Motor neuron (in vitro differentiated cells): Measurements from ENCODE around the gene PMPCB. TPM values are rescaled to one million over a fixed set of nuclear protein-coding genes. Genes with fewer than 3 reads are reported as not detected.
A peak's percentile ranks its signal among the peaks of the same experiment; 100 is the strongest.
"Not testable (repeated sequence)": the region's sequence is repeated elsewhere in the genome, so short reads cannot be mapped to it uniquely, and the experiment has no call there.

ENCODE experiments used
- ATAC-seq, 8 experiments: fragments of 200-7000 bp; cut with Tn5 transposase; replicated peaks in 6 of 8; 2 replicates each; pipeline ENCODE4 v1.8.0; 2021; ENCODE audit warnings: mild to moderate bottlenecking in 8 of 8, moderate library complexity in 8 of 8
- H3K27ac ChIP-seq, 2 donors: fragments of 250-450 bp; sonication (Bioruptor Pico); 2 replicates each; pipeline ENCODE4 v1.9.0; 2021; ENCODE audit warnings: antibody characterized with exemption in 2 of 2, mild to moderate bottlenecking in 2 of 2, moderate library complexity in 1 of 2
- H3K4me1 ChIP-seq, 2 donors: fragments of 250-450 bp; sonication (Bioruptor Pico); replicated peaks in 1 of 2; 2 replicates each; pipeline ENCODE4 v1.6.1; 2021; ENCODE audit warnings: antibody characterized with exemption in 2 of 2, mild to moderate bottlenecking in 2 of 2, moderate library complexity in 1 of 2
- H3K4me3 ChIP-seq, 5 donors: fragments of 250-450 bp; sonication (Bioruptor Pico); 2 replicates each; pipeline ENCODE4 v1.9.0; 2021; ENCODE audit warnings: antibody characterized with exemption in 5 of 5, mild to moderate bottlenecking in 5 of 5, moderate library complexity in 4 of 5
- WGBS, 10 experiments: fragments of 450-650 bp; shearing (Covaris generic); methylation state at CpG; one replicate each; pipeline ENCODE4 v1.0.0; 2022; 5-methylcytosine and 5-hydroxymethylcytosine counted together
- in situ Hi-C, 9 experiments: fragments of 400-800 bp; cut with MboI; loops; one replicate each; pipeline ENCODE4 v1.15.0; 2021; ENCODE audit warnings: low sequenced_read_pairs in 9 of 9, low pct_unique_long_range_greater_than_20kb in 2 of 9; ENCODE audit not compliant: unreplicated experiment in 9 of 9
- total RNA-seq, 8 experiments: library from RNA; unstranded; fragments of 300-600 nt; gene quantifications; 2 replicates each; pipeline versions ENCODE4 v1.2.3 to v1.2.4, GENCODE V29; 2022

PMPCB gene, protein sequence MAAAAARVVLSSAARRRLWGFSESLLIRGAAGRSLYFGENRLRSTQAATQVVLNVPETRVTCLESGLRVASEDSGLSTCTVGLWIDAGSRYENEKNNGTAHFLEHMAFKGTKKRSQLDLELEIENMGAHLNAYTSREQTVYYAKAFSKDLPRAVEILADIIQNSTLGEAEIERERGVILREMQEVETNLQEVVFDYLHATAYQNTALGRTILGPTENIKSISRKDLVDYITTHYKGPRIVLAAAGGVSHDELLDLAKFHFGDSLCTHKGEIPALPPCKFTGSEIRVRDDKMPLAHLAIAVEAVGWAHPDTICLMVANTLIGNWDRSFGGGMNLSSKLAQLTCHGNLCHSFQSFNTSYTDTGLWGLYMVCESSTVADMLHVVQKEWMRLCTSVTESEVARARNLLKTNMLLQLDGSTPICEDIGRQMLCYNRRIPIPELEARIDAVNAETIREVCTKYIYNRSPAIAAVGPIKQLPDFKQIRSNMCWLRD
- 10 to 100 TPM; 50.0 to 87.0 (median 64.3) TPM for total RNA-seq

GRCh38 chr7:103296901-103297836, at the start of gene PMPCB:
Gene PMPCB (plus strand): TSS chr7:103297435. CDS start chr7:103297460, 25 bp downstream.
- in situ Hi-C loops, result loop anchor here in 1 of 9 experiments (10.0 kb wide), 1 partner anchor 108 kb away; no protein-coding TSS in a partner anchor
- ATAC-seq, result peak; percentile 94 to 97 (median 96)
- Histone ChIP-seq H3K4me3 (peak within 1 kb of the TSS; percentile 61 to 90 (median 73)), H3K27ac (peak within 1 kb of the TSS; percentile 81 to 93), H3K4me1 (peaks cover 15 to 16% of the 10 kb centered on the region in 2 donors)
- WGBS, 10 experiments, result 0 to 60% (median 2%) methylated on average over 2 to 28 of the region's 52 CpGs

GRCh38 chr7:103253699-103254506, 43.3 kb upstream of the PMPCB start:
- ATAC-seq, H3K27ac ChIP-seq, H3K4me1 ChIP-seq, H3K4me3 ChIP-seq, in situ Hi-C loops: not testable (repeated sequence)
- 67 to 100% (median 88%) methylated on average over 1 to 3 of the region's 3 CpGs; no CpG with 5 or more reads in 6 of the 10 experiments for WGBS, 10 experiments

GRCh38 chr7:103264054-103264453, 33.2 kb upstream of the PMPCB start:
- 44 to 100% (median 67%) methylated on average over 1 to 2 of the region's 2 CpGs; no CpG with 5 or more reads in 1 of the 10 experiments for WGBS, 10 experiments
- peaks cover 10 to 12% of the 10 kb centered on the region in 2 donors for H3K4me1 ChIP-seq
- in situ Hi-C loops, H3K4me3 ChIP-seq, H3K27ac ChIP-seq, ATAC-seq: not testable (repeated sequence)

DNA sequence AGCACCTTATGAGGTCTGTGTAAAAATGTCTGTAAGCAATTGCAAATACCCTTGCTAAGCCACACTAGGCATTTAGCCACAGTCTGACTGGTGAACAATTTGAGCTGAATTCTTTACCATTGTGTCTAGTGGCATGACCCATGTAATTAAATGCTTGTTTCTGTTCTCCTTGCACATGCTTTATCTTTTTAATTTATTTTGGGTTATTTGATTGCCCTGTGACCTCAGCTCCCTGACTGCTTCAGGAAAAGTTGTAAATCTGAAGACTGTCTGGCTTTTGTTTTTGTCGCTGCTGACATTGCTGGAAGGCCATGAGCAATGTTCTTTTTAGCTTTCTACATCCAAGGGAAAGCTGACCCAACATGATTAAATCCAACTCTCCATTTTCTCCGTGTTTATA, 31.0 kb upstream of the PMPCB start:
- peaks cover 10 to 12% of the 10 kb centered on the region in 2 donors for H3K4me1 ChIP-seq
- in situ Hi-C loops, ATAC-seq, H3K27ac ChIP-seq, H3K4me3 ChIP-seq: not testable (repeated sequence)
- WGBS, 10 experiments, result 80% methylated on average over 1 of the region's 2 CpGs; no CpG with 5 or more reads in 9 of the 10 experiments

DNA sequence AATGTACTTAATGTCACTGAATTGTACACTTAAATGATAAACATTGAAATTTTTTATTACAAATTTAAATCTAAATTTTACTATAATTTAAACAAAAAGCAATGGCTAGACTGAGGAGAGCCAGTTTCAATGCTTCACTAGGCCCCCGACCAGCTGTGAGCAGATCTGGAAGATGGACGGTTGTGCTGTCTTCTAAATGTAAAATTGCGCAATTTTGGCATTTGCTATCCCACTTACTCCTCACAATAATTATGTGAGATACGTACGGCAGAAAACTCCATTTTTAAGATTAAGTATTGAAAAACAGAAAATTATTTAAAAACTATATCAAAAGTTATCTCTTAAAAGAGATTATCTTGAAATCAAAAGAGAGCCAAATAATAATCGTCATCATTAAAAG, 23.9 kb upstream of the PMPCB start:
- H3K27ac ChIP-seq, H3K4me3 ChIP-seq, H3K4me1 ChIP-seq, ATAC-seq, in situ Hi-C loops: not testable (repeated sequence)
- 66 to 100% (median 96%) methylated on average over 1 to 6 of the region's 6 CpGs for WGBS, 10 experiments

- no CpG with 5 or more reads among the region's 24 CpGs for WGBS, 10 experiments
- H3K27ac ChIP-seq, in situ Hi-C loops, ATAC-seq, H3K4me3 ChIP-seq: not testable (repeated sequence)
- peaks cover 0 to 11% of the 10 kb centered on the region in 2 donors for H3K4me1 ChIP-seq
These were observed 22.4 kb upstream of the PMPCB start for GRCh38 chr7:103274867-103275266.

DNA sequence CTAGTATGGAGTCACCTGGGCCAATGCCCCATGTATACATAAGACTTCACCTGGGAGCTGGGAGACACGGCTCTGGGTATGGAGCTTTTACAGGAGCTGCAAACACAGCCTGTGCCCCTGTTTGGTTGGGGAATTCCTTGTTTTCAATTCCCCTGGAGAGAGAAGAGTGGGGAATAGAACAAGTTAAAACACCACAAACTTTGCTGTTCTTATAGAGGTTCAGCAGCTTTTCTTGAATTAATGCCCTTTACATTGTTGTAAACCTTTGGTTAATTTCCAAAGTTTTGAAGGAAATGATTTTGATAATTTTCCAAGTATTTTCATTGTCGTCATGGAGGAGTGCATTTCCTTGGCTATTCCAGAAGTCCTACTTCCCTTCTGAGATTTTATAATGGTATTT, 19.0 kb upstream of the PMPCB start:
- WGBS, 10 experiments, result 58 to 80% (median 70%) methylated on average over 1 to 2 of the region's 2 CpGs; no CpG with 5 or more reads in 6 of the 10 experiments
- in situ Hi-C loops, ATAC-seq, H3K27ac ChIP-seq: not testable (repeated sequence)
- Histone ChIP-seq H3K4me1 (peaks cover 0 to 11% of the 10 kb centered on the region in 2 donors), H3K4me3 (peak overlapping the region in 3 of 5 donors; percentile 10 to 14 (median 12))

DNA sequence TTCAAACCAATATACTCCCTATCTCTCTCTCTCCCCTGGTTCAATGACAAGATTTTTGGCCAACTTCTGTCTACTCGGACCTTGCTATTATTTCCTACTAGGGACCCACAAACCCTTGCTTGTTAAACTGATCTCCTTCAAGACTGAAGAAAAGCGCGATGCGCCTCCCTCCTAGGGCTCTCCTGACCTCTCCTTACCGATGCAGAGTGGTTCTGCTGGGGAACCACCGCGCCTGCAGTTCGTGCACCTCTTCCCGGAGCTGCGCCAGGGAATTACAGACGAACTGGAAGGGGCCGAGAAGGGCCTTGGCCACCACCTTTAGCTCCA, 17.6 kb upstream of the PMPCB start:
- in situ Hi-C loops, result not testable (repeated sequence)
- H3K4me1 ChIP-seq, result peaks cover 0 to 11% of the 10 kb centered on the region in 2 donors
- peak; percentile 31 to 71 (median 44) for ATAC-seq
- WGBS, 10 experiments, result 0 to 4% (median 0%) methylated on average over 1 to 9 of the region's 12 CpGs; no CpG with 5 or more reads in 3 of the 10 experiments
- peak overlapping the region; percentile 53 to 60 for H3K27ac ChIP-seq
- H3K4me3 ChIP-seq, result peak overlapping the region; percentile 48 to 78 (median 64)

DNA sequence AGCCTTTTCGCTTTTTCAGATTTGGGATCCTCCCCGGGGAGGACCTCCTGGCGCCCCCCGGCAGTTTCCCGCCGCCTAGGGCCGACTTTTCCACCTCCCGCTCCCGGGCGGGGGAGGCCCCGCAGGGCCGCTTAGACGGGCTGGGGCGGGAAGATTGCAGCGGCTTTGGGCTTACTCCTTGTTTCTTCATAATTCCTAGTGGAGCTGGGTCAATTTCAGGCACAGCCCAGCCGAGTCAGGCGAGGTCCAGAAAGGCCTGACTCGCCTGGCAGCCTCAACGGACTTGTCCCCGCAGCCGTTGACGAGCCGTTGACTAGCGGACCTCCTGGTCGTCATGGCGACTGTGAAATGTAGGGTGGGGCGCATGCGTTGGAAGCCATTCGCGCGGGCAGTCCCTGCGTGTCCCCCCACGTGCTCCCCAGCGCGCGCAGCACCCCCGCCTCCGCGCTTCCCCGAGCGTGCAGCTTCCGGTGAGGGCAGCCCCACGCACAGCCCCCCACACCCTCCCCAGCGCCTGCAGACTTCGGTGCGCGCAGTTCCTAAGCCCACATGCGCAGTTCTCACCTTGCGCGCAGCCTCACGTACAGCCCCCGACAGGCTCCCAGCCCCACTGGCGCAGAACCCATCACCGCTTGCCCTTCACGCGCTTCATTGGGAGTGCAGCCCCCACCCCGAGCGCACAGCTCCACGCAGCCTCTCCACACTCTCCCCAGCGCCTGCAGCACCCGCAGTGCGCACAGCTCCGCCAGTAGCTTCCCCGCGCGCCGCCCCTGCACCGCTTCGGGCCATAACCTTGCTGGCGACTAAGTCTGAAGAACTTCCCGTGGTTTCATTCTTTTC, 17.1 kb upstream of the PMPCB start:
- H3K4me3 ChIP-seq, result peak overlapping the region; percentile 48 to 78 (median 64)
- in situ Hi-C loops, result not testable (repeated sequence)
- 0% methylated on average over 3 to 6 of the region's 71 CpGs; no CpG with 5 or more reads in 7 of the 10 experiments for WGBS, 10 experiments
- H3K4me1 ChIP-seq, result peaks cover 0 to 11% of the 10 kb centered on the region in 2 donors
- H3K27ac ChIP-seq, result peak overlapping the region; percentile 53 to 60
- ATAC-seq, result peak; percentile 88 to 92 (median 92)

DNA sequence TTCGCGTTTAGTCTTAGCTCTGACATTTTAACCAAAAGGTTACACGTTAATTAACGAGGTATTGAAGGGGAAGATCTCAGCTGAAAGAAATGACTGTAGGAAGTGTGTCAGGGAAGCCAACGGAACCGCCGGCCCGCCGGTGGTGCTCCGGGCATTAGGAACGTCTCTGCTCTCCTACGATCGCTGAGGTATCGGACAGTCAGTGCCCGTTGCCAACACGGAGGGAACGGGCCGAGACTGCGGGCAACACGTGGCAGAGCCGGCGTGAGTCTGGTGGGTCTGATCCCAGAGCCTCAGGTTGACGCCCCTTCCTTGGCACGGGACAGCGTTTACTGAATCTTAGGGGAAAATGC, 16.5 kb upstream of the PMPCB start:
- peak in 2 of 8 experiments; percentile 9 to 13 for ATAC-seq
- H3K4me1 ChIP-seq, result peaks cover 0 to 11% of the 10 kb centered on the region in 2 donors
- 0 to 16% (median 6%) methylated on average over 2 to 10 of the region's 25 CpGs; no CpG with 5 or more reads in 6 of the 10 experiments for WGBS, 10 experiments
- H3K27ac ChIP-seq, result peak overlapping the region; percentile 5 to 42
- peak overlapping the region; percentile 48 to 78 (median 64) for H3K4me3 ChIP-seq
- in situ Hi-C loops, result not testable (repeated sequence)

GRCh38 chr7:103282802-103283427, 14.3 kb upstream of the PMPCB start:
- WGBS, 10 experiments, result no CpG with 5 or more reads among the region's 3 CpGs
- in situ Hi-C loops, H3K4me1 ChIP-seq, ATAC-seq, H3K4me3 ChIP-seq, H3K27ac ChIP-seq: not testable (repeated sequence)
